ENCODE results near the gene MMP27.
"Not testable (repeated sequence)": the region's sequence is repeated elsewhere in the genome, so short reads cannot be mapped to it uniquely, and the experiment has no call there.

MMP27 gene, protein sequence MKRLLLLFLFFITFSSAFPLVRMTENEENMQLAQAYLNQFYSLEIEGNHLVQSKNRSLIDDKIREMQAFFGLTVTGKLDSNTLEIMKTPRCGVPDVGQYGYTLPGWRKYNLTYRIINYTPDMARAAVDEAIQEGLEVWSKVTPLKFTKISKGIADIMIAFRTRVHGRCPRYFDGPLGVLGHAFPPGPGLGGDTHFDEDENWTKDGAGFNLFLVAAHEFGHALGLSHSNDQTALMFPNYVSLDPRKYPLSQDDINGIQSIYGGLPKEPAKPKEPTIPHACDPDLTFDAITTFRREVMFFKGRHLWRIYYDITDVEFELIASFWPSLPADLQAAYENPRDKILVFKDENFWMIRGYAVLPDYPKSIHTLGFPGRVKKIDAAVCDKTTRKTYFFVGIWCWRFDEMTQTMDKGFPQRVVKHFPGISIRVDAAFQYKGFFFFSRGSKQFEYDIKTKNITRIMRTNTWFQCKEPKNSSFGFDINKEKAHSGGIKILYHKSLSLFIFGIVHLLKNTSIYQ

DNA sequence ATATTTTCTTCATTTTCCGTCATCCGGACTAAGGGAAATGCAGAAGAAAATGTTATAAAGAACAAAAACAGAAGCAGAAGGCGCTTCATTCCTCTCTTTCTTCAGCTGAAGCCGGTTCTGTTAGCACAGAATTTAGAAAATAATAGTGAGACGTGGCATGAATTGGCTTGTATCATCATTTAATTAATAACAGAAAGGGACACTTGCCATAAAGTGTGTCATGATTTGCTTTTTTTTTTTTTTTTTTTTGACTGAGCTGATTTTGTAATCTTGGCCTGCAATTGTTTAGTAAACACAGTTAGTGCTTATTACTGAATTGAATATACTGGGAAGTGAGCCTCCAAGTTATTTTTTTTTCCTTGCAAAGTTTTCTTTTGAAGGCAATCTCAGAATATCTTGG is at the start of gene MMP27:
Gene MMP27, minus strand, starts transcription at position 144 of the 400 bp plus-strand sequence. Its CDS starts 55 bp downstream, at position 89.
- no peak for DNase-seq
- Mint-ChIP-seq H3K27me3 (peaks cover 5% of the 10 kb centered on the region), H3K4me3 (no peak within 1 kb of the TSS), H3K4me1 (no peaks in the 10 kb centered on the region), H3K9me3 (no peaks in the 10 kb centered on the region), H3K27ac (no peak within 1 kb of the TSS), H3K36me3 (ENCODE audit: low read depth) (no peaks in the 10 kb centered on the region)
- ATAC-seq: no peak

DNA sequence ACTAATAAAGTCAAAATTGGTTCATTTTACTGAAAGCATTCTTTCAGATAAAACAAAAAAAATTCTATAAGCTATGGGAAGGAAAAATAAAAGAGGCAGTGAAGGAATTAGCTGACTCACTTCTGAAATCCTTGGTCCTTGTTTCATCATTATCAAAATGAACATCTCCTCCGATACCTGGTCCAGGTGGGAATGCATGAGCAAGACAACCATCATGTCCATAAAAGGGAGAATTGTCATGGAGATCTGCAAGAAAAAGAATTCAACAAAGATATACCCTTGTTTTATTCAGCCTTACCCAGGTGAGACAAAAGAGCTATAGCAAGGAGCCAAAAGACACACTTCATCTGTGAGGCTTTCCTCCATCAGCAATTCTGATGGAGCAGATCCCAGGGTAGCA is 47.7 kb upstream of the MMP27 start:
- ATAC-seq (no peak), DNase-seq (no peak)
- Mint-ChIP-seq H3K27ac (no peak overlapping the region), H3K4me3 (no peak overlapping the region), H3K9me3 (no peaks in the 10 kb centered on the region), H3K27me3 (peaks cover 15% of the 10 kb centered on the region), H3K4me1 (no peaks in the 10 kb centered on the region), H3K36me3 (ENCODE audit: low read depth) (no peaks in the 10 kb centered on the region)

DNA sequence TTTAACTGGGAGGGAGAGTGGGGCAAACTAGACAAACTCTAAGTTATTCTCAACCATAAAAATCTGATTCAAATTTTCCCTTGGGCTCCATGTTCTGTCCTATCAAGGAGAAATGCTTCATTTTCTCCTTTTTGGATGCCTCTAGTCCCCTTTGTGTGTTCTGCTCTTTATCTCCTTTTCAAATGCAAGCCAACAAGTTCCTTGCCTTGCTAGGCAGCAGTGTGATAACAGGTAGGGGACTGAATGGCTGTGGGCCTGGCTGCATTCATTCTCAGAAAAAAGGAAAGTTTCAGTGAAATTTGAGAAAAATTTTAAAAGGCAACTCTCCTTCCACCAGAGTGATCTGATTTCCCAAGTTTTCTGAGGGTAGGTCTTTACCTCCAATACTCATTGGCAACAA is 46.1 kb upstream of the MMP27 start:
- ATAC-seq: no peak
- Mint-ChIP-seq H3K4me1 (no peaks in the 10 kb centered on the region), H3K9me3 (peaks cover 7% of the 10 kb centered on the region)

GRCh38 chr11:102749101-102749722 is 43.6 kb upstream of the MMP27 start:
- H3K9me3 Mint-ChIP-seq: peaks cover 7% of the 10 kb centered on the region
- H3K27me3 Mint-ChIP-seq: peaks cover 16% of the 10 kb centered on the region
- DNase-seq (no peak), ATAC-seq (no peak)
- no peak overlapping the region for H3K4me3 Mint-ChIP-seq
- no peaks in the 10 kb centered on the region for H3K36me3 Mint-ChIP-seq (ENCODE audit: low read depth)
- H3K4me1 Mint-ChIP-seq: no peaks in the 10 kb centered on the region
- no peak overlapping the region for H3K27ac Mint-ChIP-seq

More for the DNA sequence above, 46.1 kb upstream of the MMP27 start:
- no peak for DNase-seq
- Mint-ChIP-seq H3K36me3 (ENCODE audit: low read depth) (no peaks in the 10 kb centered on the region), H3K27me3 (peaks cover 20% of the 10 kb centered on the region), H3K27ac (no peak overlapping the region), H3K4me3 (no peak overlapping the region)

- not testable (repeated sequence) for H3K4me3 Mint-ChIP-seq; ATAC-seq; H3K27ac Mint-ChIP-seq; DNase-seq; H3K27me3 Mint-ChIP-seq; H3K9me3 Mint-ChIP-seq; H3K36me3 Mint-ChIP-seq (ENCODE audit: low read depth); H3K4me1 Mint-ChIP-seq
Measured at GRCh38 chr11:102746746-102747578, 41.4 kb upstream of the MMP27 start.

- no peak overlapping the region for H3K27ac Mint-ChIP-seq
- H3K4me1 Mint-ChIP-seq: no peaks in the 10 kb centered on the region
- DNase-seq (no peak), ATAC-seq (no peak)
- H3K27me3 Mint-ChIP-seq: peaks cover 15% of the 10 kb centered on the region
- no peaks in the 10 kb centered on the region for H3K9me3 Mint-ChIP-seq
- no peaks in the 10 kb centered on the region for H3K36me3 Mint-ChIP-seq (ENCODE audit: low read depth)
- no peak overlapping the region for H3K4me3 Mint-ChIP-seq
Measured at GRCh38 chr11:102734650-102735049, 29.1 kb upstream of the MMP27 start.

DNA sequence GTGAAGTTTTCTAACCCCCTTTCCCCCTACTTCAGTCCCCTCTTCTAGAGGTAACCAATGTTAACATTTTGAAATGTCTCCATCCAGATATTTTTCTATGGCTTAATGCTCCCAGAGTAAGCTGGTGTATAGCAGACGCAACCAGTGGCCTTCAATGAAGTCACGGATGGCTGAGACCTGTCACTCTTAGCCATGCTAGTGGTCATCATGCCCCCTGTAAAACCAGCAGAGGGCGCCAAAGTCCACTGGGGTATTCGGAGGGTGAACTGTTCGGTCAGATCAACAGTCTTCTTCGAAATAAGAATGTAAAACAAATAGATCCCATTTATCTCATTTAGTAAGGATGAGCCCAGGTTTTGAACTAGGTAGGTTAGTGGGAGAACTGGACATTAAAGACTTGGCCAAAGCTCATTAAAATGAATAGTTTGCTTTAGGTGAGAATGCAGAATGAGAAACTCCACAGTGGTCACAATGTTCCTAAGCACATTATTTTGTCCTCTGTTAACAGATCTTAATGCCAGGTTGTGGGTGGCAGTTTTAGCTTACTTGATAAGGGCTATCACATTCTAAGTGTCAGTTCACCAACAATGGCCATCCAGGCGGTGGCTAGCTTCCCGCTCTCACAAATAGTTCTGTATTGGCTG is 27.8 kb upstream of the MMP27 start:
- DNase-seq: peak; percentile 66

DNA sequence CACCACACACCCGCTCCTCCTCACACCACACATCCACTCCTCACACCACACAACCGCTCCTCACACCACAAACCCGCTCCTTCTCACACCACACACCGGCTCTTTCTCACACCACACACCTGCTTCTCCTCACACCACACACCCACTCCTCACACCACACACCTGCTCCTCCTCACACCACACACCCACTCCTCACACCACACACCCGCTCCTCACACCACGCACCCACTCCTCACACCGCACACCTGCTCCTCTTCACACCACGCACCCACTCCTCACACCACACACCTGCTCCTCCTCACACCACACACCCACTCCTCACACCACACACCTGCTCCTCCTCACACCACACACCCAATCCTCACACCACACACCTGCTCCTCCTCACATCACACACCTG is 25.4 kb upstream of the MMP27 start:
- not testable (repeated sequence) for ATAC-seq; H3K9me3 Mint-ChIP-seq; H3K36me3 Mint-ChIP-seq (ENCODE audit: low read depth); H3K4me3 Mint-ChIP-seq; H3K4me1 Mint-ChIP-seq; DNase-seq; H3K27ac Mint-ChIP-seq
- peaks cover 18% of the 10 kb centered on the region for H3K27me3 Mint-ChIP-seq

More for the DNA sequence above, 27.8 kb upstream of the MMP27 start:
- Mint-ChIP-seq H3K27ac (no peak overlapping the region), H3K4me1 (no peaks in the 10 kb centered on the region), H3K9me3 (no peaks in the 10 kb centered on the region), H3K27me3 (peaks cover 15% of the 10 kb centered on the region), H3K36me3 (ENCODE audit: low read depth) (no peaks in the 10 kb centered on the region), H3K4me3 (no peak overlapping the region)
- ATAC-seq: peak; percentile 69

DNA sequence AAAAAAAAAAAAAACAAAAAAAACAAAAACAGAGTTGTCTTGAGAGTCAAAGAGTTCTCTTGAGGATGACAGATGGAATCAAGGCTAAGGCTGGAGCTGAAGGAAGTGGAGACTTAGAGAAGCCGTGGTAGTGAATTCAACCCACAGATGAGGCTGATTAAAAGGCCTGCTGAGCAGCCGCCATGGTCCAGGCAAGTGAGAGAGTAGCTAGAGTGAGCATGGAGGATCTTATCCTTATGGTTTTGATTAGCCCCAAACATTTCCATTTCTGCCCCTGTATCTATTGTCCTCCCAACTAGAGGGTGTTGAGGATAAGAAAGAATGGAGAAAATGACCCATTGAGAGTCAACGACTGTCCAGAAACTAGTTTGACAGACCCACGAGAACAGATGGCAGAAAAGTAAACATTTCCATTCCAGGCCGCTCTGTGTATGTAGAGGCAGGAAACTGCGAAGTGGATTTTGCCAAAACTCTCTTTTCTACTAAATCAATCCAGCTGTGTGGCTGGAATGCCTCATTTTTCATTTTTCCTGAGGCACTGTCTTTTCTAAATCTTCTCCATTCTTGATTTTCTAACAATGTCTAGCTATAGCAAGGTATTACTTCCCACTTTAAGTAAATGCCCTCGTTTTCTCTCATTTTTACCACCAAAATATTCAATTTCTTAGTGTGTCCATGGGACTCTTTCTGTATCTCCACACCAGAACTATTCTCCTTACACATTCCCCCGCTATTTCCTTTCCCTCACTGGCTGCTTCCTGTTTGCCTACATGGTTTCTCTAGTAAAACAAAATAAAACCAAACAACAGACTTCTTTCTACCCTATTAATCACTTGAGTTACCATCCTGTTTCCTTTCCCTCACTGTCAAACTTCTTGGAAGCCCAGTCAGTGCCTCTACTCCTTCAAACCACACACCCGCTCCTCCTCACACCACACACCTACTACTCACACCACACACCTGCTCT is 24.6 kb upstream of the MMP27 start:
- H3K27ac Mint-ChIP-seq: no peak overlapping the region
- no peaks in the 10 kb centered on the region for H3K36me3 Mint-ChIP-seq (ENCODE audit: low read depth)
- H3K4me1 Mint-ChIP-seq: no peaks in the 10 kb centered on the region
- no peak overlapping the region for H3K4me3 Mint-ChIP-seq
- ATAC-seq: no peak
- H3K27me3 Mint-ChIP-seq: peaks cover 18% of the 10 kb centered on the region
- no peaks in the 10 kb centered on the region for H3K9me3 Mint-ChIP-seq
- DNase-seq: no peak

- Mint-ChIP-seq H3K4me1 (no peaks in the 10 kb centered on the region), H3K27ac (no peak overlapping the region), H3K36me3 (ENCODE audit: low read depth) (no peaks in the 10 kb centered on the region), H3K9me3 (no peaks in the 10 kb centered on the region), H3K4me3 (no peak overlapping the region), H3K27me3 (peaks cover 4% of the 10 kb centered on the region)
- ATAC-seq: peak; percentile 48
- no peak for DNase-seq
Measured at GRCh38 chr11:102727890-102728289, 22.3 kb upstream of the MMP27 start.

GRCh38 chr11:102724904-102725500 is 19.4 kb upstream of the MMP27 start, which contains the start of gene MMP8:
MMP8 (minus strand) TSS chr11:102724954; CDS start chr11:102724855, 99 bp downstream.
- Mint-ChIP-seq H3K27me3 (peaks cover 3% of the 10 kb centered on the region), H3K9me3 (no peaks in the 10 kb centered on the region)

GRCh38 chr11:102722821-102723220 is 17.3 kb upstream of the MMP27 start:
- ATAC-seq (no peak), DNase-seq (no peak)
- Mint-ChIP-seq H3K4me1 (no peaks in the 10 kb centered on the region), H3K36me3 (ENCODE audit: low read depth) (no peaks in the 10 kb centered on the region), H3K27ac (no peak overlapping the region), H3K27me3 (peaks cover 5% of the 10 kb centered on the region), H3K4me3 (no peak overlapping the region), H3K9me3 (no peaks in the 10 kb centered on the region)

More at GRCh38 chr11:102724904-102725500, 19.4 kb upstream of the MMP27 start, which contains the start of gene MMP8:
- DNase-seq (no peak), ATAC-seq (no peak)
- Mint-ChIP-seq H3K27ac (no peak within 1 kb of the TSS), H3K4me3 (no peak within 1 kb of the TSS), H3K36me3 (ENCODE audit: low read depth) (no peaks in the 10 kb centered on the region), H3K4me1 (no peaks in the 10 kb centered on the region)
